Common myeloid progenitor, CD34-positive (primary cell): ENCODE results near the gene SCPEP1.

Experiments
- CTCF ChIA-PET: fragments of 350-600 bp; sonication (Branson Sonifier 250); formaldehyde crosslinking; loops from one replicate; lab custom pipeline; 2021; ENCODE audit warnings: antibody characterized with exemption; lab: Charles Lee
- POLR2A ChIA-PET: fragments of 350-600 bp; sonication (Branson Sonifier 250); formaldehyde crosslinking; loops from one replicate; lab custom pipeline; 2021; ENCODE audit warnings: antibody characterized with exemption; lab: Charles Lee
- DNase-seq, 3 donors: peaks; one replicate each; pipeline versions ENCODE4 v3.0.0 to v3.0.0-alpha.2; 2013
- H3K27ac ChIP-seq, 2 experiments: 1 replicate in 1 of 2; 2 replicates in 1 of 2; pipeline ENCODE4 v1.7.0; 2013; ENCODE audit warnings: inconsistent platforms in 2 of 2, low read length in 2 of 2, mild to moderate bottlenecking in 2 of 2, low read depth in 1 of 2, moderate library complexity in 1 of 2; ENCODE audit not compliant: severe bottlenecking in 2 of 2, insufficient read depth in 1 of 2, poor library complexity in 1 of 2
- H3K27me3 ChIP-seq, 5 experiments: replicated peaks in 2 of 5; 1 replicate in 3 of 5; 2 replicates in 2 of 5; pipeline versions ENCODE4 v1.6.1 to v1.7.0; 2013; ENCODE audit warnings: low read length in 4 of 5, mild to moderate bottlenecking in 2 of 5, moderate library complexity in 2 of 5, inconsistent platforms in 1 of 5; ENCODE audit not compliant: insufficient read depth in 5 of 5, control insufficient read depth in 4 of 5
- H3K36me3 ChIP-seq, 4 experiments: 1 replicate in 2 of 4; 2 replicates in 2 of 4; pipeline versions ENCODE4 v1.6.1 to v1.7.0; 2013; ENCODE audit warnings: low read length in 3 of 4, control low read depth in 1 of 4, mild to moderate bottlenecking in 1 of 4; ENCODE audit not compliant: control insufficient read depth in 4 of 4, insufficient read depth in 4 of 4
- H3K4me1 ChIP-seq, 4 experiments: 1 replicate in 3 of 4; 2 replicates in 1 of 4; pipeline versions ENCODE4 v1.6.1 to v1.7.1; 2013; ENCODE audit warnings: low read length in 3 of 4, mild to moderate bottlenecking in 3 of 4, control low read depth in 1 of 4, inconsistent platforms in 1 of 4, moderate library complexity in 1 of 4; ENCODE audit not compliant: control insufficient read depth in 4 of 4, insufficient read depth in 4 of 4; ENCODE audit errors: control extremely low read depth in 1 of 4
- H3K4me3 ChIP-seq, 7 experiments: 1 replicate in 4 of 7; 2 replicates in 3 of 7; pipeline versions ENCODE4 v1.5.1 to v1.7.0; 2013; ENCODE audit warnings: mild to moderate bottlenecking in 7 of 7, low read length in 6 of 7, moderate library complexity in 6 of 7, inconsistent platforms in 2 of 7, low read depth in 2 of 7, control low read depth in 1 of 7; ENCODE audit not compliant: insufficient read depth in 4 of 7, control insufficient read depth in 1 of 7; ENCODE audit errors: extremely low read depth in 1 of 7
- H3K9me3 ChIP-seq, 5 experiments: 1 replicate in 4 of 5; 2 replicates in 1 of 5; pipeline versions ENCODE4 v1.6.1 to v1.7.1; 2013; ENCODE audit warnings: low read length in 4 of 5, mild to moderate bottlenecking in 2 of 5, inconsistent platforms in 1 of 5, low read depth in 1 of 5, moderate library complexity in 1 of 5; ENCODE audit not compliant: control insufficient read depth in 4 of 5, insufficient read depth in 2 of 5; ENCODE audit errors: control extremely low read depth in 1 of 5
- WGBS: methylation state at CpG from one replicate; pipeline ENCODE4 v1.1.5; 2013; ENCODE audit not compliant: insufficient coverage; 5-methylcytosine and 5-hydroxymethylcytosine counted together

Gene SCPEP1

DNA sequence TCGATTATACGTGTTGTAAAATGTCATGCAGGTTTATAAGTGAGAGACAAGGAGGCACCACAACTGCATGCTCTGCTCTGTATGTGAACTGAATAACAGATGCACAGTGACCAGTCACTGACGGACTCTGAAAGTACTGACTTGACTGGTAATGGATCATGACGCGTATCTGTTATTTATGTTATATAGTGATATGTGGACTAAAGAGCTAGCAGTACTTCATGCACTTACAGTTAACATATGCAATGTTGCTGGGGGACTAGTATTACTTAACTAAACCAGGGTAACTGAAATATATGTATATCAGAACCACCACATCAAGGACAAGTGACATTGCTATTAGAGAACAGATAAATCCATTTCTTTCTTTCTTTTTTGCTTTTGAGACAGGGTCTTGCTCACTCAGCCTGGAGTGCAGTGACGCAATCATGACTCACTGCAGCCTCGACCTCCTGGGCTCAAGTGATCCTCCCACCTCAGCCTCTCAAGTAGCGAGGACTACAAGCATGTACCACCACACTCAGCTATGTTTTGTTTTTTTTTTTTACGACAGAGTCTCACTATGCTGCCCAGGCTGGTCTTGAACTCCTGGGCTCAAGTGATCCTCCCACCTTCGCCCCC is 34.3 kb upstream of the SCPEP1 start:
- 100% methylated on average over 6 of the region's 10 CpGs for WGBS
- no peaks in the 10 kb centered on the region for H3K9me3 ChIP-seq
- H3K36me3 ChIP-seq, result peaks cover 13 to 55% (median 30%) of the 10 kb centered on the region in 4 experiments
- H3K4me3 ChIP-seq, result no peak overlapping the region
- CTCF ChIA-PET, result interaction anchor here (0.5 to 1.5 kb wide), 2 partner anchors 9 to 11 kb away, joined by 3 read pairs; no protein-coding TSS in a partner anchor
- no peak for DNase-seq
- POLR2A ChIA-PET, result no interaction called here
- no peaks in the 10 kb centered on the region for H3K27me3 ChIP-seq
- peaks cover 0 to 3% (median 2%) of the 10 kb centered on the region in 4 experiments for H3K4me1 ChIP-seq
- H3K27ac ChIP-seq, result no peak overlapping the region

DNA sequence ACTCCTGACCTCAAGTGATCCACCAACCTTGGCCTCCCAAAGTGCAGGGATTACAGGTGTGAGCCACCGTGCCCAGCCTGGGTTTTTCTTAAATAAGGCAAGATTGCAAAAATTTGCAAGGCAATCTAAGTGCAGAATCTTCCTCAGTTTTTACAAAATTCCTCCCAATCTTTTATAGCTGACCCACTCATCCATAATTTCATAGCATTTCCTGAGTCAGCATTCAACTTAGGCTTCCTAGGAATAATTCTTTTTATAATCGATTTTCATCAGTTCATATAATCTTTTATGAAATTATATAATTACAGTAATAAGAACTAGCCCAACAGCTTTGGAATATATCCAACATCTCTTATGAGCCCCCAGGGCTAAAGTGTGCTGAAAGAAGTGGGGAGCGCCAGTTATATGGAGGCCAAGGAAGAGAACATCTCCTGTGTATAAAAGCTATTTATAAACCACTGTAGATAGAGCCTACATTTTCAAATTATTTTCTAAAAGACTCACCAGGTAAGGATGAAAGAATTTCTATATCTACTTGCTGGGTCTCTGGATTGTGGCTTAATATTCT is 31.9 kb upstream of the SCPEP1 start:
- Histone ChIP-seq H3K27me3 (no peaks in the 10 kb centered on the region), H3K4me1 (no peaks in the 10 kb centered on the region), H3K4me3 (no peak overlapping the region), H3K36me3 (peaks cover 13 to 71% (median 33%) of the 10 kb centered on the region in 4 experiments), H3K9me3 (no peaks in the 10 kb centered on the region), H3K27ac (no peak overlapping the region)
- POLR2A ChIA-PET, result no interaction called here
- 100% methylated on average over 1 of the region's 3 CpGs for WGBS
- DNase-seq, result no peak
- CTCF ChIA-PET, result interaction anchor here (1.6 to 2.7 kb wide), 2 partner anchors 9 to 126 kb away, joined by 3 to 9 read pairs; no protein-coding TSS in a partner anchor

GRCh38 chr17:56947741-56948140 is 30.2 kb upstream of the SCPEP1 start:
- Histone ChIP-seq H3K4me1 (no peaks in the 10 kb centered on the region), H3K9me3 (no peaks in the 10 kb centered on the region), H3K27me3 (no peaks in the 10 kb centered on the region), H3K4me3 (no peak overlapping the region), H3K27ac (no peak overlapping the region), H3K36me3 (peaks cover 15 to 60% (median 31%) of the 10 kb centered on the region in 4 experiments)
- POLR2A ChIA-PET, result no interaction called here
- CTCF ChIA-PET, result no interaction called here
- WGBS, result no CpG with 5 or more reads among the region's 1 CpG
- DNase-seq, result no peak

DNA sequence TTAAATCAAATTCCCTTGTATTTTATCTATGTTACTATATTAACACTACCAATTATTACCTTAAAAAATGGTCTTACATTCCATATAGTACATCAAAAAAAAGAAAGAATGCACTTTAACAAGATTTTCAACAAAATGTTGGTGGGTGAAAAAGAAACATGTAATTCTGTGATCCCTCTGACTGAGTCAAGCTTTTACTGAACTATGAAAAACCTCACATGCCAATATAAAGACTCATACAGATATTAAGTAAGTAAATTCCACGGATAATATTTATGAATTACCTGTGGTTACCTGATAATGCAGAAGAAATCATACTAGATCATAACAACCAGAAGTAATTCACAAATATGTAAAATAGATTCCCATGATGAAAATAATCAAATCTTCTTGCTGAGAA is 29.4 kb upstream of the SCPEP1 start:
- Histone ChIP-seq H3K4me1 (no peaks in the 10 kb centered on the region), H3K4me3 (no peak overlapping the region), H3K36me3 (peaks cover 13 to 57% (median 29%) of the 10 kb centered on the region in 4 experiments), H3K9me3 (no peaks in the 10 kb centered on the region), H3K27me3 (no peaks in the 10 kb centered on the region), H3K27ac (no peak overlapping the region)
- ChIA-PET CTCF (no interaction called here), POLR2A (interaction anchor here (0.6 kb wide), 1 partner anchor 1545 kb away, joined by 6 read pairs; no protein-coding TSS in a partner anchor)
- DNase-seq, result no peak
- no CpG with 5 or more reads among the region's 1 CpG for whole genome bisulfite sequencing

- Histone ChIP-seq H3K27ac (no peak overlapping the region), H3K36me3 (peaks cover 8 to 50% (median 27%) of the 10 kb centered on the region in 4 experiments), H3K4me3 (no peak overlapping the region), H3K9me3 (no peaks in the 10 kb centered on the region), H3K27me3 (no peaks in the 10 kb centered on the region), H3K4me1 (no peaks in the 10 kb centered on the region)
- 31% methylated on average over 2 of the region's 3 CpGs for WGBS
- ChIA-PET CTCF (no interaction called here), POLR2A (no interaction called here)
- DNase-seq, result no peak
Measured at GRCh38 chr17:56949595-56949994, 28.3 kb upstream of the SCPEP1 start.

DNA sequence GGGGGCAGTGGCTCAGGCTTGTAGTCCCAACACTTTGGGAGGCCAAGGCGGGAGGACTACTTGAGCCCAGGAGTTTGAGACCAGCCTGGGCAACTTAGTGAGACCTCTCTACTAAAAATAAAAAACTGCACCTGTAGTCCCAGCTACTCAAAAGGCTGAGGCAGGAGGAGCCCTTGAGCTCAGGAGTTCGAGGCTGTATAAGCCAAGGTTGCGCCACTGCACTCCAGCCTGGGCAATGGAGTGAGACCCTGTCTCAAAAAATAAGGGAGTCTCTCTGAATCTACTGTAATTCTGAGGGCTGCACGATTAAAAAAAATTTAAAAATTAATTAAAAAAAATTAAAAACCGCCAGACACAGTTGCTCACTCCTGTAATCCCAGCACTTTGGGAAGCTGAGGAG is 20.9 kb upstream of the SCPEP1 start:
- CTCF ChIA-PET, result no interaction called here
- WGBS, result 100% methylated on average over 3 of the region's 5 CpGs
- Histone ChIP-seq H3K36me3 (peaks cover 0 to 13% (median 4%) of the 10 kb centered on the region in 4 experiments), H3K4me1 (peaks cover 2 to 18% (median 9%) of the 10 kb centered on the region in 4 experiments), H3K27ac (no peak overlapping the region), H3K4me3 (no peak overlapping the region), H3K9me3 (no peaks in the 10 kb centered on the region), H3K27me3 (no peaks in the 10 kb centered on the region)
- POLR2A ChIA-PET, result no interaction called here
- no peak for DNase-seq
